IPS DF 6.9 (cell line): Measurements from ENCODE around the gene FTSJ3.
A peak's percentile ranks its signal among the peaks of the same experiment; 100 is the strongest.

Experiments used
- DNase-seq: peaks from one replicate; pipeline ENCODE4 v3.0.0-alpha.2; 2013; ENCODE audit warnings: low read depth, low spot score
- H3K27ac ChIP-seq: one replicate; pipeline ENCODE4 v1.5.1; 2013; ENCODE audit warnings: low read length, control low read depth
- H3K27me3 ChIP-seq: 2 replicates; pipeline ENCODE4 v1.6.1; 2013; ENCODE audit warnings: mild to moderate bottlenecking, low read length; ENCODE audit not compliant: control insufficient read depth, insufficient read depth
- H3K36me3 ChIP-seq: 2 replicates; pipeline ENCODE4 v1.6.1; 2013; ENCODE audit warnings: low read length; ENCODE audit not compliant: control insufficient read depth, insufficient read depth
- H3K4me1 ChIP-seq: 2 replicates; pipeline ENCODE4 v1.6.1; 2013; ENCODE audit warnings: low read length; ENCODE audit not compliant: control insufficient read depth, insufficient read depth
- H3K4me3 ChIP-seq: 2 replicates; pipeline ENCODE4 v1.5.1; 2013; ENCODE audit warnings: mild to moderate bottlenecking, low read length
- H3K9me3 ChIP-seq: 2 replicates; pipeline ENCODE4 v1.6.1; 2013; ENCODE audit warnings: low read length, inconsistent platforms; ENCODE audit not compliant: control insufficient read depth, insufficient read depth
- WGBS: extraction: QIAGEN DNeasy Blood & Tissue Kit; methylation state at CpG from one replicate; pipeline ENCODE4 v1.1.7; 2013; ENCODE audit warnings: mixed read lengths, missing lambda C conversion rate; ENCODE audit not compliant: insufficient read length, insufficient coverage; 5-methylcytosine and 5-hydroxymethylcytosine counted together

Gene FTSJ3

DNA sequence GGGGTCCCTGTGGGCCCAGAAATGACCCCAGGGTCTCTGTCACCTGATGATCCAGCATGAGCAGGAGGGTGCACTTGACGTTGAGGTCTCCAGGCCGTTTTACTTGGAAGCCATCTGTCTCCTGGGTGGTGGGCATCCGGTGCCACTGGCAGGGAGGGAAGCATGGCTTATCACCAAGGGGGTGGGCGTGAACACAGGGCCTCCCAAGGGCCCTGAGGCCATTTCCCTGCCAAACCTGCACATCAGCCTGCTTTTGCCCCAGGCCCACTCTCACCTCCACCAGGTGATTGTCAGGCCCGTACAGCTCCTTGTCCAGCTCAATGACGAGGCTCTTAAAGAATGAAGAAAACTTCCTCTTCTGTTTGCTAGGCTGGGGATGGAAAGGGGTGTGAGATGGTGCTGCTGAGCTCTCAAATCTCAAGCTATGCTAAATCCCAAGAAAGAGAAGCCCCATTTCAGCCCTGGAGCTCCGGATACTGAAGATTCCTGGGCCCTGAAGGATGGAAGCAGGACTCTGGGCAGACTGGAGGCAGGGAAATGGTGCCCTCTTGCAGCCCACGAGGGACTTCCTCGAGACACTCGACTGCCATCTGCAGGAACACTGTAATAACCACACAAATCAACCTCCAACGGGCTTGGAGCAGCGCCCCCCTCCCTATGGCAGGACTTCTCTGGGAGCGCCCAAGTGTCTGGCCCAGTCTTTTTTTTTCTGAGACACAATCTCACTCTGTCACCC lies 7.1 kb upstream of the FTSJ3 start:
- no peaks in the 10 kb centered on the region for H3K27me3 ChIP-seq
- 0 out of 2 replicates have a peak, but pooled peaks cover 2% of the 10 kb centered on the region for H3K4me1 ChIP-seq
- no peak overlapping the region for H3K27ac ChIP-seq
- no peaks in the 10 kb centered on the region for H3K9me3 ChIP-seq
- peak; percentile 58 for DNase-seq
- peaks cover 46% of the 10 kb centered on the region for H3K36me3 ChIP-seq
- no CpG with 5 or more reads among the region's 13 CpGs for WGBS
- no peak overlapping the region for H3K4me3 ChIP-seq

- no peak for DNase-seq
- Histone ChIP-seq H3K4me3 (no peak overlapping the region), H3K9me3 (no peaks in the 10 kb centered on the region), H3K27ac (no peak overlapping the region), H3K27me3 (no peaks in the 10 kb centered on the region), H3K36me3 (peaks cover 50% of the 10 kb centered on the region), H3K4me1 (0 out of 2 replicates have a peak, but pooled peaks cover 2% of the 10 kb centered on the region)
- WGBS = no CpG with 5 or more reads among the region's 15 CpGs
Measured at GRCh38 chr17:63833741-63834373, 6.4 kb upstream of the FTSJ3 start.

GRCh38 chr17:63833026-63833740 lies 5.7 kb upstream of the FTSJ3 start:
- 0 out of 2 replicates have a peak, but pooled peaks cover under 1% of the 10 kb centered on the region for H3K4me1 ChIP-seq
- no peaks in the 10 kb centered on the region for H3K27me3 ChIP-seq
- H3K4me3 ChIP-seq = no peak overlapping the region
- no peak overlapping the region for H3K27ac ChIP-seq
- H3K36me3 ChIP-seq = peaks cover 50% of the 10 kb centered on the region
- no CpG with 5 or more reads among the region's 14 CpGs for WGBS
- DNase-seq = no peak
- H3K9me3 ChIP-seq = no peaks in the 10 kb centered on the region

DNA sequence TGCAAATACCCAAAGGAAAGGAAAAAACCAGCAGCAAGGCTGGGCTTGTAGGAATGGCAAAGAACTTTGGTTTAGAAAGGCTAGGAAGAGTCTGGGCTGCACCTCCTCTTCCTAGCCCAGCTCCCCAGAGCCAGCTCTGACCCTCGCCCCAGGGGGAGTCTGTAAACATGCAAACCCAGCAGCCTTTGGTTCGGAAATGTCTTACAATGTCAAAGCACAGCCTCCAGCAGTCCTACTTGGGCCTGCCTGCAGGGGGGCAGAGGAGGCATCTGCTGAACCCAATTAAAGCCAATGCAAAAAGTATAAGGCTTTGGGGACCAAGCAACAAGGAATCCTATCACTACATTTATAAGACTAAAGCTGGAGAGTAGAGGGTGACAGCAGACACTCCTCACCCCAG lies 5.0 kb upstream of the FTSJ3 start:
- H3K27me3 ChIP-seq = no peaks in the 10 kb centered on the region
- H3K9me3 ChIP-seq = no peaks in the 10 kb centered on the region
- H3K4me3 ChIP-seq = no peak overlapping the region
- no peak for DNase-seq
- H3K4me1 ChIP-seq = no peaks in the 10 kb centered on the region
- H3K36me3 ChIP-seq = peaks cover 50% of the 10 kb centered on the region
- no CpG with 5 or more reads among the region's 2 CpGs for WGBS
- no peak overlapping the region for H3K27ac ChIP-seq

DNA sequence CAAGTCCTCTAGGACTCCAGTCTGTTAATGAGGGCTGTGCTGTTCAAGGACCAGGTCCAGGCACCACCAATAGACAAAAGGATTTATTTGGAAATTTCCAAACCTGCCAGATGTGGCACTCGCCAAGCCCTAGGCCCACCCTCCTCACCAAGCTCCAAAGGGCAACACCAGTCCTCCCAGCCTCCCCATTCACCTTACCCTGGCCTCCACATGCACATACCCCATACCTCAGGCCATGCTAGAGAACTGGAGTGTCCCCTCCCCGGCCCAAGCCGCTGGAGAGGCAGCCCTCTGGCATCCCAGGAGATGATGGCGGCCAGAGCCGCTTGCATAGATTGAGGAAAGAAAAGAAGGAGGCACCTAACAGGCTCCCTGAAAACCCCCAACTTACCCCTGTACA lies 4.6 kb upstream of the FTSJ3 start:
- no peaks in the 10 kb centered on the region for H3K27me3 ChIP-seq
- WGBS = no CpG with 5 or more reads among the region's 5 CpGs
- DNase-seq = no peak
- H3K4me3 ChIP-seq = no peak overlapping the region
- no peaks in the 10 kb centered on the region for H3K9me3 ChIP-seq
- H3K27ac ChIP-seq = no peak overlapping the region
- H3K36me3 ChIP-seq = peaks cover 50% of the 10 kb centered on the region
- H3K4me1 ChIP-seq = no peaks in the 10 kb centered on the region

DNA sequence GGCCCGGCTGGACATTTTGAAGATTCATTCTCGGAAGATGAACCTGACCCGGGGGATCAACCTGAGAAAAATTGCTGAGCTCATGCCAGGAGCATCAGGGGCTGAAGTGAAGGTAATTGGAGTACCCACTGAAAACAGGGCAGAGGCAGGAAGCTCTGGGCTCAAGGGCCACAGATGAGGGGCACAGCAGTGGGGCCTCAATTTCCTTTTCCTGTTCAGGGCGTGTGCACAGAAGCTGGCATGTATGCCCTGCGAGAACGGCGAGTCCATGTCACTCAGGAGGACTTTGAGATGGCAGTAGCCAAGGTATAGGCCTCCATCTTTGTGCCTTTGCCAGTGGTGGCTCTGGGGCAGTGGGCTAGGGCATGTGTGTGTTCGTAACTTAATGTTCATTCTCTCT lies 4.0 kb upstream of the FTSJ3 start:
- DNase-seq = no peak
- no peaks in the 10 kb centered on the region for H3K9me3 ChIP-seq
- H3K27me3 ChIP-seq = no peaks in the 10 kb centered on the region
- no CpG with 5 or more reads among the region's 8 CpGs for WGBS
- no peaks in the 10 kb centered on the region for H3K4me1 ChIP-seq
- H3K4me3 ChIP-seq = no peak overlapping the region
- peaks cover 50% of the 10 kb centered on the region for H3K36me3 ChIP-seq
- H3K27ac ChIP-seq = no peak overlapping the region

- Histone ChIP-seq H3K36me3 (peaks cover 50% of the 10 kb centered on the region), H3K4me3 (no peak overlapping the region), H3K27me3 (no peaks in the 10 kb centered on the region), H3K27ac (no peak overlapping the region), H3K4me1 (no peaks in the 10 kb centered on the region), H3K9me3 (no peaks in the 10 kb centered on the region)
- no CpG with 5 or more reads among the region's 15 CpGs for WGBS
- DNase-seq = no peak
Measured at GRCh38 chr17:63830904-63831491, 3.5 kb upstream of the FTSJ3 start.

GRCh38 chr17:63830278-63830677 lies 2.8 kb upstream of the FTSJ3 start:
- Histone ChIP-seq H3K4me1 (no peaks in the 10 kb centered on the region), H3K4me3 (no peak overlapping the region), H3K27ac (no peak overlapping the region), H3K36me3 (peaks cover 52% of the 10 kb centered on the region), H3K9me3 (no peaks in the 10 kb centered on the region), H3K27me3 (no peaks in the 10 kb centered on the region)
- DNase-seq = no peak
- no CpG with 5 or more reads among the region's 5 CpGs for WGBS

- DNase-seq = no peak
- WGBS = no CpG with 5 or more reads among the region's 3 CpGs
- Histone ChIP-seq H3K9me3 (no peaks in the 10 kb centered on the region), H3K27ac (no peak overlapping the region), H3K4me1 (no peaks in the 10 kb centered on the region), H3K27me3 (no peaks in the 10 kb centered on the region), H3K36me3 (peaks cover 58% of the 10 kb centered on the region), H3K4me3 (no peak overlapping the region)
Measured at GRCh38 chr17:63828936-63829335, 1.5 kb upstream of the FTSJ3 start.

GRCh38 chr17:63827801-63828221 lies 348 bp upstream of the FTSJ3 start:
- peak overlapping the region; percentile 89 for H3K4me3 ChIP-seq
- H3K27me3 ChIP-seq = no peaks in the 10 kb centered on the region
- no peak for DNase-seq
- H3K9me3 ChIP-seq = no peaks in the 10 kb centered on the region
- H3K36me3 ChIP-seq = peaks cover 54% of the 10 kb centered on the region
- WGBS = no CpG with 5 or more reads among the region's 19 CpGs
- no peak overlapping the region for H3K27ac ChIP-seq
- no peaks in the 10 kb centered on the region for H3K4me1 ChIP-seq
